WERI-Rb-1 (cell line): ENCODE measurements around the gene ZFX.
A peak's percentile ranks its signal among the peaks of the same experiment; 100 is the strongest.

Experiments
- DNase-seq: peaks from one replicate; pipeline ENCODE4 v3.0.0-alpha.2; 2020
- H3K27ac ChIP-seq: fragments of 250-450 bp; sonication (Bioruptor Pico); 2 replicates; pipeline ENCODE4 v1.5.1; 2020; ENCODE audit warnings: mild to moderate bottlenecking, moderate library complexity
- H3K27me3 ChIP-seq: fragments of 250-450 bp; sonication (Bioruptor Pico); 2 replicates; pipeline ENCODE4 v1.5.1; 2021; ENCODE audit warnings: mild to moderate bottlenecking, low read depth, moderate library complexity; ENCODE audit not compliant: insufficient read depth, severe bottlenecking
- H3K36me3 ChIP-seq: fragments of 250-450 bp; sonication (Bioruptor Pico); 2 replicates; pipeline ENCODE4 v1.5.1; 2020; ENCODE audit warnings: mild to moderate bottlenecking, moderate library complexity
- H3K4me3 ChIP-seq: 2 replicates; pipeline ENCODE4 v1.5.1; 2011; ENCODE audit warnings: low read depth, mild to moderate bottlenecking, control low read depth, low read length
- H3K9me3 ChIP-seq: fragments of 250-450 bp; sonication (Bioruptor Pico); 2 replicates; pipeline ENCODE4 v1.5.1; 2021; ENCODE audit warnings: mild to moderate bottlenecking, moderate library complexity; ENCODE audit not compliant: severe bottlenecking
- CTCF ChIP-seq: IDR thresholded peaks from 2 replicates; pipeline ENCODE4 v1.5.1; 2011; ENCODE audit warnings: low read depth, mild to moderate bottlenecking, control low read depth, inconsistent platforms, low read length

The ZFX gene

DNA sequence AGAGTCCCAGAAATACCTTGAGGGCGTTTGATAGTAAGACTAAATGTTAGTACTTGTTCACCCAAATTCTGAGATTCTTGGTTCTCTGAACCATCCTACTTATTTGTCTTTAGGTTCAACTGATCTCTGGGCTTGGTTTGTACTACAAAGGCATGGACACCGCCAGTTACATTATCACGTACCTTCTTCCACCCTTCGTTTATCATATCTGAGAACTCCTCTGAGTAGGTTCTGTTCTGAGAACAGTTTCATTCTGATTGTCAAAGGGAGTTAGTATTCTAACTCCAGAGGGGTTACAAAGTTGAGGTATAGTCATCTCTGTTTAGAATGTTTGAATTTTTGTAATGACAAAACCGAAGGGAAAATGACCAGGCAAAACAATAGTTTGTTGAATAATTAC is 19.3 kb downstream of the ZFX start:
- Histone ChIP-seq H3K27ac (no peak overlapping the region), H3K27me3 (no peaks in the 10 kb centered on the region), H3K9me3 (no peaks in the 10 kb centered on the region), H3K36me3 (peaks cover 26% of the 10 kb centered on the region), H3K4me3 (no peak overlapping the region)
- TF ChIP-seq CTCF, result no peak
- no peak for DNase-seq

- Histone ChIP-seq H3K27ac (no peak overlapping the region), H3K27me3 (no peaks in the 10 kb centered on the region), H3K9me3 (no peaks in the 10 kb centered on the region), H3K36me3 (peaks cover 28% of the 10 kb centered on the region), H3K4me3 (no peak overlapping the region)
- no peak for TF ChIP-seq CTCF
- no peak for DNase-seq
These were observed 19.7 kb downstream of the ZFX start for GRCh38 chrX:24169211-24169610.

DNA sequence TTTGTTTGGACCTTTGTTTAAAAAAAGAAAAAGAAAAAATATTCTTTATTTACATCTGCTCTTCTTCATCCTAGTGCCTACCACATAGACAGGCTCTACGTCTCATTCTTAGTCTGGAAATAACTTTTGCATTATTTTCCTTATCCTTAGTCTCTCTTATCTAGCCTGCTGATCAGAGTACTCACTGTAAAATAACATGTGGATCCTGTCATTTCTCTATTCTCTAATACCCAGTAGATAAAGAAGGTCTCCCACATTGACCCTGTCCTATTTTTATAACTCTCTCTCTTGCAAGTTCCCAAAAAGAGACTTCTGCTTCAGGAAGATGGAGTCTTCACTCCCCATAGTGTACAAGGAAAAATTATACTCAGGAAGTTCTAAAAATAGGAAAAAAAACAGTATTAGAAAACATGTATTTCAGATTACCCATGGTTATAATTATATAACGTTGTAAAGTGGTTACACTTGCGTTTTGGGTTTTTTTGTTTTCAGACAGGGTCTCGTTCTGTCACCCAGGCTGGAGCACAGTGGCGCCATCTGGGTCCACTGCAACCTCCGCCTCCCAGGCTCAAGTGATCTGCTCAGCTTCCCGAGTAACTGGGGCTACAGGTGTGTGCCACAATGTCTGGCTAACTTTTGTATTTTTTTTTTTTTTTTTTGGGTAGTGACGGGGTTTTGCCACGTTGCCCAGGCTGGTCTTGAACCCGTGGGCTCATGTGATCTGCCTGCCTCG is 23.8 kb downstream of the ZFX start:
- DNase-seq, result no peak
- H3K27me3 ChIP-seq, result no peaks in the 10 kb centered on the region
- peak; percentile 6; the same call in 1 of the 2 replicates for TF ChIP-seq CTCF
- peaks cover 51% of the 10 kb centered on the region for H3K36me3 ChIP-seq
- H3K4me3 ChIP-seq, result no peak overlapping the region
- H3K9me3 ChIP-seq, result no peaks in the 10 kb centered on the region
- no peak overlapping the region for H3K27ac ChIP-seq

GRCh38 chrX:24175276-24175675 is 25.7 kb downstream of the ZFX start:
- Histone ChIP-seq H3K27ac (no peak overlapping the region), H3K36me3 (peaks cover 69% of the 10 kb centered on the region), H3K9me3 (no peaks in the 10 kb centered on the region), H3K4me3 (no peak overlapping the region), H3K27me3 (no peaks in the 10 kb centered on the region)
- no peak for TF ChIP-seq CTCF
- no peak for DNase-seq

GRCh38 chrX:24178441-24178840 is 28.9 kb downstream of the ZFX start:
- no peaks in the 10 kb centered on the region for H3K9me3 ChIP-seq
- H3K27me3 ChIP-seq, result no peaks in the 10 kb centered on the region
- H3K36me3 ChIP-seq, result peaks cover 63% of the 10 kb centered on the region
- no peak overlapping the region for H3K4me3 ChIP-seq
- no peak overlapping the region for H3K27ac ChIP-seq
- TF ChIP-seq CTCF, result no peak
- no peak for DNase-seq

DNA sequence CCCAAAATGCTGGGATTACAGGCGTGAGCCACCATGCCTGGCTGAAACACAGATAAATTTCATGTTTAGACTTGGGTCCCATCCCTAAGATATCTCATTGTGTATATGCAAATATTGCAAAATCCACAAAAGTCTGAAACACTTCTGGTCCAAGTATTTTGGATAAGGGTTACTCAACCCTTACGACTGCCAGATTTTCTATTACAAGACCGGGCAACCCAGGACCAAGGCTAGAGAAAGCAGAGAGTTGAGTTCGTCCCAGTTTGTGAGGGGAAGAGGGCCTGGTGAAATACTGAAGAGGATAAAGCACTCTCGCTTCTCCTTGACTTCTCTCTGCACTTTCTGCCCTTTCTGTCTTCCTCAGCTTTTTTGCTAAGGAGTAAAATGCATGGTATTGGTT is 34.5 kb downstream of the ZFX start:
- no peak for DNase-seq
- no peak for TF ChIP-seq CTCF
- Histone ChIP-seq H3K27ac (no peak overlapping the region), H3K9me3 (no peaks in the 10 kb centered on the region), H3K4me3 (no peak overlapping the region), H3K36me3 (peaks cover 33% of the 10 kb centered on the region), H3K27me3 (no peaks in the 10 kb centered on the region)
